Fibroblast of lung (primary cell): ENCODE data around the gene C9orf72.

Experiments
- EZH2 ChIP-seq: IDR thresholded peaks from 2 replicates; pipeline ENCODE4 v1.5.1; 2012; ENCODE audit warnings: low read length, control low read depth, mild to moderate bottlenecking; ENCODE audit errors: missing control alignments
- TF ChIP-seq, protein P1 (sequence below), 2 donors: IDR thresholded peaks in 1 of 2; conservative IDR thresholded peaks in 1 of 2; 1 replicate in 1 of 2; 2 replicates in 1 of 2; pipeline ENCODE4 v1.5.1; 2011 to 2012; ENCODE audit warnings: low read length in 2 of 2, control low read depth in 1 of 2, inconsistent platforms in 1 of 2, low read depth in 1 of 2, mild to moderate bottlenecking in 1 of 2

GRCh38 chr9:27584931-27585330 lies 11.7 kb upstream of the C9orf72 start:
- TF ChIP-seq, protein P1, sequence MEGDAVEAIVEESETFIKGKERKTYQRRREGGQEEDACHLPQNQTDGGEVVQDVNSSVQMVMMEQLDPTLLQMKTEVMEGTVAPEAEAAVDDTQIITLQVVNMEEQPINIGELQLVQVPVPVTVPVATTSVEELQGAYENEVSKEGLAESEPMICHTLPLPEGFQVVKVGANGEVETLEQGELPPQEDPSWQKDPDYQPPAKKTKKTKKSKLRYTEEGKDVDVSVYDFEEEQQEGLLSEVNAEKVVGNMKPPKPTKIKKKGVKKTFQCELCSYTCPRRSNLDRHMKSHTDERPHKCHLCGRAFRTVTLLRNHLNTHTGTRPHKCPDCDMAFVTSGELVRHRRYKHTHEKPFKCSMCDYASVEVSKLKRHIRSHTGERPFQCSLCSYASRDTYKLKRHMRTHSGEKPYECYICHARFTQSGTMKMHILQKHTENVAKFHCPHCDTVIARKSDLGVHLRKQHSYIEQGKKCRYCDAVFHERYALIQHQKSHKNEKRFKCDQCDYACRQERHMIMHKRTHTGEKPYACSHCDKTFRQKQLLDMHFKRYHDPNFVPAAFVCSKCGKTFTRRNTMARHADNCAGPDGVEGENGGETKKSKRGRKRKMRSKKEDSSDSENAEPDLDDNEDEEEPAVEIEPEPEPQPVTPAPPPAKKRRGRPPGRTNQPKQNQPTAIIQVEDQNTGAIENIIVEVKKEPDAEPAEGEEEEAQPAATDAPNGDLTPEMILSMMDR (conservative IDR thresholded peaks at IDR 0.05 in 1 of 2, IDR thresholded peaks at IDR 0.05 in 1 of 2; ENCODE audit: low read depth in 1 of 2, low read length in 2 of 2), result no peak
- TF ChIP-seq EZH2, result no peak
